ENCODE results near the gene RHEB.

RHEB gene

GRCh38 chr7:151468217-151469018 lies 51.3 kb downstream of the RHEB start:
- Histone ChIP-seq H3K9me3 (no peaks in the 10 kb centered on the region), H3K27me3 (no peaks in the 10 kb centered on the region), H3K4me1 (no peaks in the 10 kb centered on the region), H3K36me3 (peaks cover 76% of the 10 kb centered on the region), H3K4me3 (ENCODE audit: low read depth, low read length) (no peak overlapping the region)
- no peak for TF ChIP-seq CTCF (IDR thresholded peaks at IDR 0.05; ENCODE audit: low read depth, low read length)
- DNase-seq, result no peak

GRCh38 chr7:151465169-151465568 lies 54.5 kb downstream of the RHEB start:
- Histone ChIP-seq H3K9me3 (peaks cover 3% of the 10 kb centered on the region; the same call in 1 of the 2 replicates), H3K4me1 (peaks cover 3% of the 10 kb centered on the region; the same call in 1 of the 2 replicates), H3K36me3 (peaks cover 53% of the 10 kb centered on the region), H3K27me3 (no peaks in the 10 kb centered on the region), H3K4me3 (ENCODE audit: low read depth, low read length) (no peak overlapping the region)
- TF ChIP-seq CTCF (IDR thresholded peaks at IDR 0.05; ENCODE audit: low read depth, low read length), result no peak
- DNase-seq, result no peak

GRCh38 chr7:151462306-151462779 lies 57.4 kb downstream of the RHEB start:
- H3K4me1 ChIP-seq, result peaks cover 5% of the 10 kb centered on the region; the same call in 1 of the 2 replicates
- H3K27me3 ChIP-seq, result no peaks in the 10 kb centered on the region
- peaks cover 25% of the 10 kb centered on the region for H3K36me3 ChIP-seq
- H3K9me3 ChIP-seq, result peaks cover 3% of the 10 kb centered on the region; the same call in 1 of the 2 replicates
- TF ChIP-seq CTCF (IDR thresholded peaks at IDR 0.05; ENCODE audit: low read depth, low read length), result no peak
- DNase-seq, result no peak
- H3K4me3 ChIP-seq (ENCODE audit: low read depth, low read length), result no peak overlapping the region

GRCh38 chr7:151461942-151462230 lies 57.8 kb downstream of the RHEB start:
- DNase-seq, result no peak

GRCh38 chr7:151461096-151461941 lies 58.4 kb downstream of the RHEB start:
- H3K27me3 ChIP-seq, result no peaks in the 10 kb centered on the region
- DNase-seq, result no peak
- H3K4me3 ChIP-seq (ENCODE audit: low read depth, low read length), result no peak overlapping the region
- peaks cover 17% of the 10 kb centered on the region for H3K36me3 ChIP-seq
- peaks cover 5% of the 10 kb centered on the region; the same call in 1 of the 2 replicates for H3K4me1 ChIP-seq
- peaks cover 3% of the 10 kb centered on the region; the same call in 1 of the 2 replicates for H3K9me3 ChIP-seq
- no peak for TF ChIP-seq CTCF (IDR thresholded peaks at IDR 0.05; ENCODE audit: low read depth, low read length)

More at GRCh38 chr7:151461942-151462230, 57.8 kb downstream of the RHEB start:
- peaks cover 3% of the 10 kb centered on the region; the same call in 1 of the 2 replicates for H3K9me3 ChIP-seq
- TF ChIP-seq CTCF (IDR thresholded peaks at IDR 0.05; ENCODE audit: low read depth, low read length), result no peak
- H3K27me3 ChIP-seq, result no peaks in the 10 kb centered on the region
- H3K4me3 ChIP-seq (ENCODE audit: low read depth, low read length), result no peak overlapping the region
- H3K36me3 ChIP-seq, result peaks cover 20% of the 10 kb centered on the region
- peaks cover 5% of the 10 kb centered on the region; the same call in 1 of the 2 replicates for H3K4me1 ChIP-seq
